Measurements from ENCODE around the gene MAPKAPK3. TPM values are rescaled to one million over a fixed set of nuclear protein-coding genes. Genes with fewer than 3 reads are reported as not detected.

Gene MAPKAPK3
- polyA plus RNA-seq (ENCODE audit: insufficient read length): 29.5 TPM

GRCh38 chr3:50617096-50617791 is at the start of gene MAPKAPK3:
Gene MAPKAPK3 (plus strand): TSS chr3:50617151. CDS start chr3:50617566, 415 bp downstream.
- DNase-seq (ENCODE audit: low read depth): no peak

GRCh38 chr3:50567386-50568167 is 49.4 kb upstream of the MAPKAPK3 start, which contains the start of gene C3orf18:
Gene C3orf18 (minus strand): TSS chr3:50567747. CDS start chr3:50565699, 2,048 bp downstream.
- DNase-seq (ENCODE audit: low read depth): peak; percentile 67

- DNase-seq (ENCODE audit: low read depth): peak; percentile 84
These were observed 47.8 kb upstream of the MAPKAPK3 start, which contains the start of gene HEMK1 for GRCh38 chr3:50568947-50569749. Gene HEMK1 (plus strand): TSS chr3:50569522. CDS start chr3:50571105, 1,583 bp downstream.

DNA sequence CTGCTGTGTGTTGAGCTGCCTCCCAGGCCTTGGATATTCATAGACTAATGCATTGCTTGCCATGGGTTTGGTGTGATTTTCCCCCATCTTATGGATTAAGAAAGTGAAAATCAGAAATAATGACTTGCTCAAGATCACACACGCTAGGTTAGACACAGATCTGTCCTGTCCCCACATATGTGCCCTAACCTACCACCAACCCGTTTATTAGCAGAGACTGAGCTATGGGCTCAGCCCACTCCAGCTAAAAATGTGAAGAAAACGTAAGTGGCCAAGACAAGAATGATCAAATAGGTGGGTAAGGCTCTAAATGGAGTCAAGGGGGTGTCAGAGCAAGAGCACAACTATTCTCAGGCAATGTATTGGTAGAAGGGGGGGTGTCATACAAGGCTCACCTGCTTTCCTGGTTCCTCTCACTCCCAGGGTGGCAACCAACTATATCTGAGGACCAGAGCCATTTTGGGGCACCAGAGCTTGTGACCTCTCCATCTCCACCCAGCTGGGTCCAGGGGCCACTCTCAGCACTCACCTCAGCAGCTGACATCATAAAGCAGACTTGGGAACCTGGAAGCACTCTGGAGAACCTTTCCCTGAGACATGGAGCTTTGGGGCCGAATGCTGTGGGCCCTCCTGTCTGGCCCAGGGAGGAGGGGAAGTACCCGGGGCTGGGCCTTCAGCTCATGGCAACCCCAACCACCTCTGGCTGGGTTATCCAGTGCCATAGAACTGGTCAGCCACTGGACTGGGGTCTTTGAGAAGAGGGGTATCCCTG is 46.3 kb upstream of the MAPKAPK3 start:
- no peak for DNase-seq (ENCODE audit: low read depth)

GRCh38 chr3:50571486-50571885 is 45.5 kb upstream of the MAPKAPK3 start:
- no peak for DNase-seq (ENCODE audit: low read depth)

GRCh38 chr3:50572158-50572557 is 44.8 kb upstream of the MAPKAPK3 start:
- DNase-seq (ENCODE audit: low read depth): no peak

DNA sequence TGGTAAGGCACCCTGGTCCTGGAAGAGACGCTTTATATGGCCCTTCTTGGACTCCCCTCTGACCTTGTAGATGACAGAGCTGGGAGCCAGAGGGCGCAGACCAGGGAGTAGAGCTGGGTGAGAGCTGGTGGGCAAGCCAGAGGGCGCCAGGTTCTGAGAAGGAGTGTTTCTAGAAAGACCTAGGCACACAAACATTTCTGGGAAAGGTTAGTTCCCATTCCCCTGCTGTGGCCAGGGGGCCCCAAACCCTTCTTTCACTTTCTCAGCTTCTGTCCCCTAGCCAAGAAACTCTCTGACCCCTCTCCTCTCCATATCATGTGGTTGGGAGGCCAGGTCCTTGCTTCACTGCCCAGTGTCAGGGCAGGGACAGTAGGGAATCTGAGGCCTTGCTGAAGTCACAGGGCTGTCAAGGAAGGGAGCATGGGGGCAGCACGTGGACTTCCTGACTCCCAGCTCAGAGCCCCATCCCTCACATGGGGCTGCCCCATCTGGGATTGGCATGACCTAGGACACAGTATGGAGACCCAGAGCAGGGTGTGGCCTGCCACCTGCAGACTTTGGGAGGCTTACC is 44.1 kb upstream of the MAPKAPK3 start:
- DNase-seq (ENCODE audit: low read depth): no peak

GRCh38 chr3:50573566-50574443 is 43.1 kb upstream of the MAPKAPK3 start:
- DNase-seq (ENCODE audit: low read depth): no peak

- DNase-seq (ENCODE audit: low read depth): no peak
These were observed 42.5 kb upstream of the MAPKAPK3 start for GRCh38 chr3:50574444-50574831.

DNA sequence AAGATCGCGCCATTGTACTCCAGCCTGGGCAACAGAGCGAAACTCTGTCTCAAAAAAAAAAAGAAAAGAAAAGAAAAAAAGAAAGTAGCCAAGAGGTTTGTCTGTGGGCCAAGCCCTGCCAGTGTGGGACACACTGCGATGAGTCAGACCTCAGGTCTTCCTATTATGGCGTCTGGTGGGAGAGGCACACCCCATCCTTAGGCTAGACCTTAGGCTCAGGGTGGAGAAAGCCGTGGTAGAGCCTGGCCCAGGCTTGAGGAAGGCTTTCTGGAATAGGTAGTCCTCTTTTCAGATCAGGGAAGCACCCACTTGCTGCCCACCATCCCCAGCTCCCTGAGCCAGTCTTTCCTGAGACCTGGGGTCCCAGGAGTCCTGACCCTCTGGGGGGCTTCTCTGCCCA is 41.6 kb upstream of the MAPKAPK3 start:
- no peak for DNase-seq (ENCODE audit: low read depth)

DNA sequence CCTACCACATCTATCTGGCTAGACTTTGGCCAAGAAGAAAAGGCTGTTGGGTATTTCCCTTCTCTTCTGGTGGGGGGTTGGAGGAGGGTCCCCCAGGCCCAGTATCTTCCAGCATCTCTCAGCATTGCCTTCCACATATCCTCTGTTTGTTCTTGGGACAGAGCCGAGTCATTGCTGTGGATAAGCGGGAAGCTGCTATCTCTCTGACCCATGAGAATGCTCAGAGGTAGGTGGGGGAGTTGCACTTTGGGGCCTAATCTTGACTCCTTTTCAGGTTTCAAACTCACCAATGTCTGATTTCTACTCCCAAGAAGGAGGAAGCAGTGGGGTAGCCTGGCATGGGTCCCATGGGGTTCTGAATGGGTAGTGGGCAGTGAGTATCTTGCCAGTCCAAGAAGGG is 39.6 kb upstream of the MAPKAPK3 start:
- DNase-seq (ENCODE audit: low read depth): no peak

DNA sequence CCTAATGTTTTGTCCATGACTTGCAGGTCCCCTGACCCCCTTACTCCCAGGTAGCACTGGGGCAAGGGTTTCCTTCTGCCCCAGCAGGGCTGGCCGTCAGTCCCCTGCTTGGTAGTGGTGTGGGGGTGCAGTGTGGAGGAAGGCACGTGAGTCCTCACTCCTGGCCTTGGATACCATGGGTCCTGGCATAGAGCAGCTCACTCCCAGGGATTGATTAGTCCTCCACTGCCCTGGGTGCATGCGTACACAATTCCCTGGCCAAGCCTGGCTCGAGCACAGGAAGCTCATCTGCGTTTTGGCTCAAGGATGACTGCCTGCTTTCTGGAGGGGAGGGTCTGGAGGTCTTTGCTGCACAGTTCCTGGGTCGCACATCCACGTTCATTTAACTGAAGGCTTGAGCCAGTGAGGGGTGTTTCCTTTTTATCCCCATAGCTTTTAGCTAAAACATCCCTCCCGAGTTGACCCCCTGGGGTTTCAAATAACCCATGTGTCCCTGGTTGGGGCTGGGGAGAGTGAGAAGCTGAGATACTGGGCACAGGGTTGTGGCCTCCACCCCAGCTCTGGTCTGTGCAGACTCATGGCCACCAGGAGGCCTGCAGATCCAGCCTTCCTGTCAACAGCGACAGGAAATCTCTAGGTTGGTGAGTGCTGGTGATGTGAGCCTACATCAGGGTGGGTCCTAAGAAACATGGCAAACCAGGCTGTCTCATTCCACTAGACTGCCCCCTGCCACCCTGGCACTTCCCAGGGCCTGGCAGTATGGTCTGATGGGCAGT is 36.1 kb upstream of the MAPKAPK3 start:
- DNase-seq (ENCODE audit: low read depth): no peak

- no peak for DNase-seq (ENCODE audit: low read depth)
These were observed 35.5 kb upstream of the MAPKAPK3 start for GRCh38 chr3:50581459-50581842.

DNA sequence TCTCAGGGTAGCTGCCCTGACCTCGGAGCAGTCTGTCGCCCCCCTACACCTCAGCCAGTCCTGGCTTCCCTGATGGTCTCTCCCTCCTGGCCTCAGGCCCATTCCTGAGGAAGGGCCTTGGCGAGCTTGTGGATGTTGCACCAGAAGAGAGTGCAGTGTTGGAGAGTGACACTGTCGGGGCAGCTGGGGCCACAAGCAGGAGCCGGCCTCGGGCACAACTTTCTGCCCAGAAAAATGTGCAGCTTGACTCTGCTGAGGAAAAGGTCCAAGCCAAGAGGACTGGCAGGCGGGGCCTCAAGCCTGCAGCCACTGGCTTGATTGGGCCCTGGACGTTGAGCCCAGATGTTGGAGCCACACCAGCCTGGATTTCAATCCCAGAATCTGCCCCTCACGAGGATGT is 34.9 kb upstream of the MAPKAPK3 start:
- DNase-seq (ENCODE audit: low read depth): no peak

DNA sequence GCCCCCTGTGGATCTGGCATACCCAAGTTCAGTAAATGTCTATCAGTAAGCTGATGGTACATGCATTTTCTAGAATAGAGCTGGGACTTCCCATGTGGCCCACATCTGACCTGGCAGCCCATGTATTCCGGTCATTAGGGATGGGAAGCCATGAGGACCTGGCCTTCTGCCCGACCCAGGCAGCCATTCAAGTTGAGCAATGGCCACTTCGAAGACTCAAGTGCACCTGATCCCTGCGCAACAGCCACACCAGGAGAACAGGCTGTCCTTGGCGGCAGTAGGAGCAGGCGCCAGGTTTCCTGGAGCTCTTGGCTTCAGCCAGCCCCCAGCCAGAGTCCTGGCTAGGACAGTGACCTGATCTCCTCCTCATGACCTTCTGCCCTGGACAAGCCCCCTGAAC is 33.1 kb upstream of the MAPKAPK3 start:
- no peak for DNase-seq (ENCODE audit: low read depth)

- no peak for DNase-seq (ENCODE audit: low read depth)
These were observed 32.6 kb upstream of the MAPKAPK3 start for GRCh38 chr3:50584391-50584790.

DNA sequence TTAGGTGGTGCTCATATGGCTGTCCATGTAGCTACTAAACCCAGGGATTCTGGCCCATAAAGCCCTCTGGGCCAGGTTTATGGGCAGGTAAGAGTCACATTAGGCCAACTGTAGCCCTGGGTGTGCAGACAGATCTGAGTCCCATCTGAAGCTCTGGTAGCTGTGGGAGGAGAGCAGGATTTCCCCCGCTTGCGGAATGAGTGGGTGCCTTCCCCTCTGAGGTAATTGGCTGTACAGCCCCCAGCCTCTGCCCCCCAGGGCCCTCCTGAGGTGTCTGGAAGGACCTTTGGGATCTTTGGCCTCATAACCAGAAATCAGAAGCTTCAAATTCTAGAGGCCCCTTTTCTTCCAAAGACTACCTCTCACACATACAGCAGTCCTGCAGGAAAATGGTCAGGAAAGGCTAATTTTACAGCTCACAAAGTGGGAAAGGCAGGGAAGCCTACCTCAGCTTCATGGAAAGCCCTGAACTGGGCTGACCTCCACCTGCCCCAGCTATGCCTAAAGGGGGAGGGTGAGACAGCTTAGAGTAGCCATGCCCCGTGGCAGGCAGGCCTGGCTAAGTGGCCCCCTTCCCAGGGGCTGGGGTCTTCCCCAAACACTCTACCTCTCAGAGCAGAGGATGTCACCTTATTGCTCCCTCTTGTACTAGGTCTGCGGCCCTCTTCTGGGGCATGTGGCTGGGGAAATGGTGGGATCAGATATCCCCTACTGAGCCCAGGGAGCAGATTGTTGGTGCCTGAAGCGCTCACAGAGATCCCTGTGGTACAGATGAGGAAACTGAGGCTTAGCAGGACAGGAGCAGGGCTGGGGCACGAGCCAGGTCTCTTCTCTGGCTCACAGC is 30.8 kb upstream of the MAPKAPK3 start:
- DNase-seq (ENCODE audit: low read depth): no peak

DNA sequence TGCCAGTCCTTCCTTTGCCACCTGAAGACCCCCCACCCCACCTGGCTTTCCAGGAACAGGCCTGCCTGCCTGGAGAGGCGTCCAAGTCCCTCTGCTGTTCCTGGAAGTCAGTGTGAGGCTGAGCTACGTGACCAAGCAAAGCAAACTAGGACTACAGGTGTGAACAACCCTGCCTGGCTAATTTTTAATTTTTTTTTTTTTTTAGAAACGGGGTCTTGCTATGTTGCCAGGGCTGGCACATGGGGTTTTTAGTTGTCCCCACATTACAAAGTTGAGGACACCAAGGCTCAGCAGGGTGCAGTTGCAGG is 30.2 kb upstream of the MAPKAPK3 start:
- no peak for DNase-seq (ENCODE audit: low read depth)
